ENCODE measurements around the gene RAPGEF3. TPM values are rescaled to one million over a fixed set of nuclear protein-coding genes. Genes with fewer than 3 reads are reported as not detected.
A peak's percentile ranks its signal among the peaks of the same experiment; 100 is the strongest.

RAPGEF3 gene
- polyA plus RNA-seq, 2 donors: 23.2 to 75.2 TPM

DNA sequence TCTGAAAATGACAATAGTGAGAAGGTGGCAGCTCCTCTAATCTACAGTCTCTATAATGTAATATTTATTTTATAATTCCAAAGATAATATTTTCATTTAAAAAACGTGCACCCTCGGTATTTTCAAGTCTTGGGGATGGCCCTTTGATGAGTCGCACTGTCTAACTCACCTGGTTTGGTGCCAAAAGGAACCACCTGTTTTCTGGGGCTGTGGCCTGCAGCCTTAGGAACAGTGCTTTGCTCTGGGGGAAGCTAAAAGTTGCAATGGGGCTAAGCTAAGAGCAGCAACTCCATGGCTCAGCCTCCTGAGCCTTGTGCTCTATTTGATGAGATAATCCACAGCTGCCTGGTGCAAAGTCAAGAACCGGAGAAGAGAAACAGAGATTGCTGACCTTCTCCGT lies 27.0 kb downstream of the RAPGEF3 start:
- WGBS, 2 donors: 61 to 62% methylated on average over 5 of the region's 5 CpGs
- peaks cover 12 to 35% of the 10 kb centered on the region in 2 donors for H3K4me1 ChIP-seq (ENCODE audit: control insufficient read depth in 2 of 2, insufficient read depth in 2 of 2, low read length in 1 of 2)
- no peaks in the 10 kb centered on the region for H3K9me3 ChIP-seq (ENCODE audit: control insufficient read depth in 2 of 2, insufficient read depth in 1 of 2, low read depth in 1 of 2, low read length in 1 of 2)
- no peak overlapping the region for H3K4me3 ChIP-seq (ENCODE audit: low read depth in 1 of 2, low read length in 2 of 2)
- H3K27ac ChIP-seq (ENCODE audit: low read depth in 2 of 2, low read length in 1 of 2): no peak overlapping the region
- no peaks in the 10 kb centered on the region for H3K27me3 ChIP-seq (ENCODE audit: control insufficient read depth in 1 of 2, insufficient read depth in 2 of 2, low read length in 2 of 2)
- no peaks in the 10 kb centered on the region for H3K36me3 ChIP-seq (ENCODE audit: control insufficient read depth in 2 of 2, insufficient read depth in 2 of 2, low read length in 1 of 2)

DNA sequence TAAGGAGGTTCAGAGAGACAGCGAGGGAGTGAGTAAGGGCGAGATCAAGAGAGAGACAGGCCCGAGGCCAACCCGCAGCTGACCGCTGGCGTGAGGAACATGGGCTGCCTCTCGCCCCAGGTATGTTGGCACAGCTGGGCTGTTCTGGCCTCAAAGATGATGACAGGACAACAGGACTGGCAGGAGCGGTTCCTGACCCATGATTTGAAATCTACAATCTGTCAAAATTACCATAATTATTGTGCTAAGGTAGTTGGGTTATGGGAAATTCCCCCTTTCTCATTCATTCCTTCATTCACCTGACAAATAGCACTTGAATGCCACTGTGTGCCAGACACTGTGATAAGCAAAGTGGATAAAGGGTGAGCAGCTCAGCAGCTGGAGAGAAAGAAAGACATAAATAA lies 28.3 kb downstream of the RAPGEF3 start:
- H3K4me3 ChIP-seq (ENCODE audit: low read depth in 1 of 2, low read length in 2 of 2): no peak overlapping the region
- H3K27me3 ChIP-seq (ENCODE audit: control insufficient read depth in 1 of 2, insufficient read depth in 2 of 2, low read length in 2 of 2): no peaks in the 10 kb centered on the region
- H3K4me1 ChIP-seq (ENCODE audit: control insufficient read depth in 2 of 2, insufficient read depth in 2 of 2, low read length in 1 of 2): peaks cover 10 to 25% of the 10 kb centered on the region in 2 donors
- no peaks in the 10 kb centered on the region for H3K9me3 ChIP-seq (ENCODE audit: control insufficient read depth in 2 of 2, insufficient read depth in 1 of 2, low read depth in 1 of 2, low read length in 1 of 2)
- no peak overlapping the region for H3K27ac ChIP-seq (ENCODE audit: low read depth in 2 of 2, low read length in 1 of 2)
- 67% methylated on average over 8 of the region's 8 CpGs for WGBS, 2 donors
- no peaks in the 10 kb centered on the region for H3K36me3 ChIP-seq (ENCODE audit: control insufficient read depth in 2 of 2, insufficient read depth in 2 of 2, low read length in 1 of 2)

DNA sequence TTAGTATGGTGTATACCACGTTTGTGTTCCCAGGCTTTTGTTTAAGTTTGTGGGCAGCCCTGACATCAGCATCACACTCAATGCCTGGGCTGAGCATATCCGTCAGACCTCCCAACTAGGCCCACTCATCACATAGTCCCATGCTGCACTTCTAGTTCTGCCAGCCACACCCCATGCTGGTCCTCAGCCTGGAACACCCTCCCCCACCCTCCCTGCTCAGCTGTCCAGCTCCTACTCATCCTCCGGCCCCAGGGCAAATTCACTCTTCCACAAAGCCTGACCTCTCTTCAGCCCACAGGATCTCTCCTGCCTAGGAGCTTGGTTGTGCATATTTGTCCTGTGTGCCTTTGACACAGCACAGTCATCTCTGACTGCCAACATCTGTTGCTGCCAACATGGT lies 29.4 kb downstream of the RAPGEF3 start:
- Histone ChIP-seq H3K4me3 (ENCODE audit: low read depth in 1 of 2, low read length in 2 of 2) (no peak overlapping the region), H3K4me1 (ENCODE audit: control insufficient read depth in 2 of 2, insufficient read depth in 2 of 2, low read length in 1 of 2) (peaks cover 3 to 17% of the 10 kb centered on the region in 2 donors), H3K36me3 (ENCODE audit: control insufficient read depth in 2 of 2, insufficient read depth in 2 of 2, low read length in 1 of 2) (no peaks in the 10 kb centered on the region), H3K27me3 (ENCODE audit: control insufficient read depth in 1 of 2, insufficient read depth in 2 of 2, low read length in 2 of 2) (no peaks in the 10 kb centered on the region), H3K9me3 (ENCODE audit: control insufficient read depth in 2 of 2, insufficient read depth in 1 of 2, low read depth in 1 of 2, low read length in 1 of 2) (no peaks in the 10 kb centered on the region), H3K27ac (ENCODE audit: low read depth in 2 of 2, low read length in 1 of 2) (no peak overlapping the region)
- WGBS, 2 donors: 56 to 57% methylated on average over 3 of the region's 3 CpGs

DNA sequence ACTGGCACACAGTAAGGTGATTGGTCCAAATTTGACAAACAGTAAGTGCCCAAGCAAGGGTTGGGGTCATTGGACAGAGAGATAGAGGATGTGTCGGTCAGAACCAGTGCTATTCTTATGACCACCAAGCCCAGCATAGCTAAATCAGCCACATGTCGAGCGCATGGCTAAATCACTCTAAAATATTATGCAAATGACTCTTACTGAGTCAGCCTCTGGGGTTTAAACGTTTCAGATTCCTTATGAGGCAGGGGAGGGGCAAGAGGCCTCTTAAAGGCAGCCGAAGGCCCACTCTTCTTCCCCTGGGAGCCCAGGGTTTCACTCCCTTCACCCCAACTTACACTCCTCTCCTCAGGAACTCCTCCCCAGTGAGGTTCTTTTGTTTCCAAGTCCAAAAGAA lies 32.8 kb downstream of the RAPGEF3 start:
- H3K4me1 ChIP-seq (ENCODE audit: control insufficient read depth in 2 of 2, insufficient read depth in 2 of 2, low read length in 1 of 2): peaks cover 3 to 17% of the 10 kb centered on the region in 2 donors
- no peak overlapping the region for H3K4me3 ChIP-seq (ENCODE audit: low read depth in 1 of 2, low read length in 2 of 2)
- peak overlapping the region; percentile 73 to 90 for H3K27ac ChIP-seq (ENCODE audit: low read depth in 2 of 2, low read length in 1 of 2)
- no peaks in the 10 kb centered on the region for H3K36me3 ChIP-seq (ENCODE audit: control insufficient read depth in 2 of 2, insufficient read depth in 2 of 2, low read length in 1 of 2)
- no peaks in the 10 kb centered on the region for H3K9me3 ChIP-seq (ENCODE audit: control insufficient read depth in 2 of 2, insufficient read depth in 1 of 2, low read depth in 1 of 2, low read length in 1 of 2)
- H3K27me3 ChIP-seq (ENCODE audit: control insufficient read depth in 1 of 2, insufficient read depth in 2 of 2, low read length in 2 of 2): no peaks in the 10 kb centered on the region
- WGBS, 2 donors: 46 to 54% methylated on average over 5 of the region's 5 CpGs

DNA sequence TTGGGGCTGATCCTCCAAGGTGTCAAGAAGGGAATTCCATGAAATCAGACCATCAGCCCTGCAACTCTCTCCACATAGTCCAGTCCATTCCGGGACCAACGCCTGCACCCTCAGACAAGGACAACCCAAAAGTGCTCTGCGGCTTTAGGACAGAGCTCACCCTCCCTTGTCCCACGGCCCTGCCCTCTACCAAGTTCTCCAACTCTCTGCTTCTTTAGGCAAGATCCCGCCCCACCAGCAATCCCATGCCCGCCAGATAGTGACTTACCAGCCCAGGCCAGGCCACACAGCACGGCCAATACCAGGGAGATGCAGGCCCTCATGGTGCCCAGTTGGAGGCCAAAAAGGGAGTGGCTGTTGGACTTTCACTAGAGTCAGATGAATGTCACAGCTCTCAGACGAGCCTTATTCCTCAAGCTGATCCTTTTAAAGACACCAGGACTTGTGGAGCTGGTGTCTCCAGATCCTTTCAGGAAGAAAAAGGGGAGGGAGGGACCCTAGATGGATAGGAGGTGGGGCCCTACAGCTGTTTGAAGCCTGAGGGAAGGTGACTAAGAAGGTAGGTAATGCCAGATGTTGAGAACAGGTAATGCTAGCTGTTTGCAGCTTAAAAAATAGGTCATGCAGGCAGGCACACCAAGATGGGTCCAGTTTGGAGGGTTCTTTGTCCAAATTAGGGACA lies 33.4 kb downstream of the RAPGEF3 start, which contains the start of gene ENDOU:
ENDOU (minus strand) TSS at position 400 of the 682 bp plus-strand sequence; CDS start at position 323, 77 bp downstream.
- Histone ChIP-seq H3K27ac (ENCODE audit: low read depth in 2 of 2, low read length in 1 of 2) (peak within 1 kb of the TSS; percentile 73 to 94), H3K36me3 (ENCODE audit: control insufficient read depth in 2 of 2, insufficient read depth in 2 of 2, low read length in 1 of 2) (no peaks in the 10 kb centered on the region), H3K4me3 (ENCODE audit: low read depth in 1 of 2, low read length in 2 of 2) (peak within 1 kb of the TSS; percentile 43 to 53), H3K9me3 (ENCODE audit: control insufficient read depth in 2 of 2, insufficient read depth in 1 of 2, low read depth in 1 of 2, low read length in 1 of 2) (no peaks in the 10 kb centered on the region), H3K4me1 (ENCODE audit: control insufficient read depth in 2 of 2, insufficient read depth in 2 of 2, low read length in 1 of 2) (peaks cover 3 to 17% of the 10 kb centered on the region in 2 donors), H3K27me3 (ENCODE audit: control insufficient read depth in 1 of 2, insufficient read depth in 2 of 2, low read length in 2 of 2) (no peaks in the 10 kb centered on the region)
- WGBS, 2 donors: 85 to 86% methylated on average over 8 of the region's 8 CpGs

DNA sequence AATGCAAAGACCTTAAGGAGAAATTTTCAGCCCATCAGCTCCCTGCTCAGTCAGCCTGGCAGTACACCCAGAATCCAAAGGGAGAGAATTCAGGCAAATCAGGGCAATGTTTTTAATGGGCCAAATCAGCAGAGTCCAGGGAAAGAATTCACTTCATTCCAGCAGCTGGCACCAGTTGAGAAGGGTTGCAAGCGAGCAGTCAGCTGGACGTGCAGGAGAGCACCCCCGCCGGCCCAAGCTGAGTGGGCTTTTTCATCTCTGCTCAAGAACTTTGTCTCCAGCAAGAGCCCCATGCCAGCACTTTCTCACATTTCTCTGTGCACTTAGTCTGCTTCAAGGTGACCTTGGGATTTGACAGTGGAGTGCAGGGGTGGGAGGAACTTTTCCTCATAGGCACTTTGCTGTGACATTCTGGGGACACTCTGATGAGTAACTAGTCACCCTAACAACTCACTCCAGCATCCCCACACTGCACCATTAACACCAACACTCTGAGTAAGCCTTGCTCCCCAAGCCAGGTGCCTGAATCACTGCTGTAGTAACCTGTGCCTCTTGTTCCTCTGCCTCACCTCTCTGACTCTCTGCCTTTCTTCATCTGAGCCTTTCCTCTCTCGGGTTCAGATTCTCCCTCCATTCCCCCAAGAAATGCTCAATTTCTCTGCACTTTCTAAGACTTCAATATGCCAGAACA lies 35.6 kb downstream of the RAPGEF3 start:
- Histone ChIP-seq H3K9me3 (ENCODE audit: control insufficient read depth in 2 of 2, insufficient read depth in 1 of 2, low read depth in 1 of 2, low read length in 1 of 2) (no peaks in the 10 kb centered on the region), H3K27ac (ENCODE audit: low read depth in 2 of 2, low read length in 1 of 2) (peak overlapping the region; percentile 68 to 93), H3K4me1 (ENCODE audit: control insufficient read depth in 2 of 2, insufficient read depth in 2 of 2, low read length in 1 of 2) (peaks cover 3 to 13% of the 10 kb centered on the region in 2 donors), H3K36me3 (ENCODE audit: control insufficient read depth in 2 of 2, insufficient read depth in 2 of 2, low read length in 1 of 2) (no peaks in the 10 kb centered on the region), H3K4me3 (ENCODE audit: low read depth in 1 of 2, low read length in 2 of 2) (peak overlapping the region; percentile 28 to 53), H3K27me3 (ENCODE audit: control insufficient read depth in 1 of 2, insufficient read depth in 2 of 2, low read length in 2 of 2) (no peaks in the 10 kb centered on the region)
- WGBS, 2 donors: 86 to 87% methylated on average over 5 of the region's 5 CpGs

DNA sequence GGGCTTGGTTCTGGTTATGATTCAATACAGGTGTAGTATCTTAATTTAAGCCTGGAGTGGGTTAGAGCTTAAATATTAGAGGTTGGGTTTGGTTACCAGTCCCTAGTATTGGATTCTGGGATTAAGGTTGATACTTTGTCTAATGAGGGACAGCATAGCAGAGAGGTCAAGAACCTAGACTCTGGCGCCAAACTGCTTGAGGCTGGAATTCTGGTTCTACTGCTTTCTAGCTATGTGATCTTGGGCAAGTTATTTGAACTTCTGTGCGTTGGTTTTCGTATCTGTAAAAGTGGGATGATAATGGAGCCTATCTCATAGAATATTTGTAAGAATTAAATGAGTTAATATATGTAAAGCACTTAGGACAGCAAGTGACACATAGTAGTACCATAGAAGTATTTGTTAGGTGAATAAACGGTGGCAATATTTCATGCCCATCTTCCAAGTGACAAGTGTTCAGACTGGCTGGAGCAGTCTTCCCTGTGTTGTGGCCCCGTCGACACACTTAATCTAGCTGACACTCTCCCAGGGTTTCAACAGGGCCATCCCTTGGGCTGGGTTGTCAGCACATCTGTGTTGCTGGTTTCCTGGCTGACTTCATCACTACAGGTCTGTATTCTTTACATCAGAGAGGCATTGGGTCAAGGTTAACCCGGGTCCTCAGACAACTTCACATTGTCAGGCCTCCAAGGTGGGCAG lies 36.4 kb downstream of the RAPGEF3 start:
- Histone ChIP-seq H3K4me1 (ENCODE audit: control insufficient read depth in 2 of 2, insufficient read depth in 2 of 2, low read length in 1 of 2) (peaks cover 3 to 18% of the 10 kb centered on the region in 2 donors), H3K27ac (ENCODE audit: low read depth in 2 of 2, low read length in 1 of 2) (peak overlapping the region; percentile 62 to 93), H3K9me3 (ENCODE audit: control insufficient read depth in 2 of 2, insufficient read depth in 1 of 2, low read depth in 1 of 2, low read length in 1 of 2) (no peaks in the 10 kb centered on the region), H3K27me3 (ENCODE audit: control insufficient read depth in 1 of 2, insufficient read depth in 2 of 2, low read length in 2 of 2) (no peaks in the 10 kb centered on the region), H3K4me3 (ENCODE audit: low read depth in 1 of 2, low read length in 2 of 2) (no peak overlapping the region), H3K36me3 (ENCODE audit: control insufficient read depth in 2 of 2, insufficient read depth in 2 of 2, low read length in 1 of 2) (no peaks in the 10 kb centered on the region)
- 56 to 64% methylated on average over 7 of the region's 7 CpGs for WGBS, 2 donors

DNA sequence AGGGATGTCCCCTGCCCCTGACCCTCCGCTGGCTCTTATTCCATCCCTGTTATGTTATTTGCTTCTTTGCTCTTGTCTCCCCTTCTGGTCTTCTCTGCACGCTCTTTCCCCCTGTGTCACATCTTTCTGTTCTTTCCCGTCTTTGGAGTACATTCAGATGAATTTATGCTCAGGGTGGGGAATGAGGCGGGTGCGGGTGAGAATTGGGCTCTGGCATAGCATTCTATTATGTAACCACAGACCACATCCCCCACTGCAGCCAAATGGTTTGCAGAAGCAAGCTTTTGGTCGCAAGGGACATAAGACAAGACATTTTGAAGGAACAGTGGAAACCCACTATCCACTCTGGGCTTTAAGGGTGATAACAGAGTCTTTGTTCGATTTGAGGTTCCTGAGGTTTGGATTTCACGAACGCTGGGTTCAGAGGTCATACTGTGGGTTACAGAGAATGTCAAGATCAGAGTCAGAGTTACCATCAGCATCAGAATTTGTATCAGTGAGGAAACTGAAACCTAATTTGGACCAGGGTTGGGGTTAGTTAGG lies 37.2 kb downstream of the RAPGEF3 start:
- Histone ChIP-seq H3K4me3 (ENCODE audit: low read depth in 1 of 2, low read length in 2 of 2) (no peak overlapping the region), H3K27ac (ENCODE audit: low read depth in 2 of 2, low read length in 1 of 2) (no peak overlapping the region), H3K4me1 (ENCODE audit: control insufficient read depth in 2 of 2, insufficient read depth in 2 of 2, low read length in 1 of 2) (peaks cover 3 to 20% of the 10 kb centered on the region in 2 donors), H3K27me3 (ENCODE audit: control insufficient read depth in 1 of 2, insufficient read depth in 2 of 2, low read length in 2 of 2) (no peaks in the 10 kb centered on the region), H3K9me3 (ENCODE audit: control insufficient read depth in 2 of 2, insufficient read depth in 1 of 2, low read depth in 1 of 2, low read length in 1 of 2) (no peaks in the 10 kb centered on the region), H3K36me3 (ENCODE audit: control insufficient read depth in 2 of 2, insufficient read depth in 2 of 2, low read length in 1 of 2) (no peaks in the 10 kb centered on the region)
- WGBS, 2 donors: 82 to 85% methylated on average over 9 of the region's 9 CpGs

DNA sequence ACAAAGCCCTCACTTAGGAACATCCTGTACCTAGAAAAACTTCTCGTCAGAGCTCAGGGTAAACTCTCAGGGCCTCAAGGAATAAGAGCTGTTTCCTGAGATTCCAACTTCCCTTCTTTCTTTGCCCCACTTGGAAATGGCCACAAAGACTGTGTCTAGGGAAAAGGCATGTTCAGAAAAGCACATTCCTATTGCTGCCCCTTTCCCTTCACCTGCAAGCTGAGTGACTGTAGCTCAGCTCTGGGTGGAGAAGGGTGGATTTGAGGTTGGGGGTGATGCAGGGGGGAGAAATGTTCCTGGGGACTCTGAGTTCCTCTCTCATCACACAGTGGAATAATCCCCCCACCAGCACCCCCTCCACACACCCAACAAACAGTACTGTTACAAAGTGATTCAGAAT lies 40.1 kb downstream of the RAPGEF3 start:
- Histone ChIP-seq H3K4me1 (ENCODE audit: control insufficient read depth in 2 of 2, insufficient read depth in 2 of 2, low read length in 1 of 2) (peaks cover 0 to 24% of the 10 kb centered on the region in 2 donors), H3K36me3 (ENCODE audit: control insufficient read depth in 2 of 2, insufficient read depth in 2 of 2, low read length in 1 of 2) (no peaks in the 10 kb centered on the region), H3K9me3 (ENCODE audit: control insufficient read depth in 2 of 2, insufficient read depth in 1 of 2, low read depth in 1 of 2, low read length in 1 of 2) (no peaks in the 10 kb centered on the region), H3K27me3 (ENCODE audit: control insufficient read depth in 1 of 2, insufficient read depth in 2 of 2, low read length in 2 of 2) (no peaks in the 10 kb centered on the region), H3K27ac (ENCODE audit: low read depth in 2 of 2, low read length in 1 of 2) (peak overlapping the region; percentile 25 to 73), H3K4me3 (ENCODE audit: low read depth in 1 of 2, low read length in 2 of 2) (no peak overlapping the region)
- WGBS, 2 donors: 75 to 84% methylated on average over 1 of the region's 1 CpG
